Measurements from ENCODE around the gene B3GALT5. TPM values are rescaled to one million over a fixed set of nuclear protein-coding genes. Genes with fewer than 3 reads are reported as not detected.

Gene B3GALT5
- total RNA-seq, 1 experiment from 2014 or later = 0.18 TPM

DNA sequence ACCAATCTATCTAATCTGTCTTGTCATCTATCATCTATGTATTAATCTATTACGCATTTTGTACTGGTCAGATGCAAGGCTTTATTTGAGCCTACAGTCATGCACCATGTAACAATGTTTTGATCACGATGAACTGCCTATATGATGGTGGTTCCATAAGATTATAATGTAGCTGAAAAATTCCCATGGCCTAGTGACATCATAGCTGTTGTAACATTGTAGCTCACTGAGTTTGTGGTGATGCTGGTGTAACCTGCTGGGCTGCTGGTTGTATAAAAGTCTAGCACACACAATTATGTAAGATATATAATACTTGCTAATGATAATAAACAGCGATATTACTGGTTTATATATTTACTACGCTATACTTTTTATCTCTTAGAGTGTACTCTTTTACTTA, 67.5 kb downstream of the B3GALT5 start:
- Mint-ChIP-seq H3K4me3 (ENCODE audit: unreplicated experiment) (no peak overlapping the region), H3K27me3 (ENCODE audit: insufficient read depth, unreplicated experiment) (no peaks in the 10 kb centered on the region), H3K36me3 (ENCODE audit: insufficient read depth, unreplicated experiment) (no peaks in the 10 kb centered on the region), H3K27ac (ENCODE audit: unreplicated experiment) (no peak overlapping the region), H3K4me1 (ENCODE audit: low read depth, unreplicated experiment) (peaks cover 8% of the 10 kb centered on the region), H3K9me3 (ENCODE audit: unreplicated experiment) (no peaks in the 10 kb centered on the region)
- TF ChIP-seq, protein P1, sequence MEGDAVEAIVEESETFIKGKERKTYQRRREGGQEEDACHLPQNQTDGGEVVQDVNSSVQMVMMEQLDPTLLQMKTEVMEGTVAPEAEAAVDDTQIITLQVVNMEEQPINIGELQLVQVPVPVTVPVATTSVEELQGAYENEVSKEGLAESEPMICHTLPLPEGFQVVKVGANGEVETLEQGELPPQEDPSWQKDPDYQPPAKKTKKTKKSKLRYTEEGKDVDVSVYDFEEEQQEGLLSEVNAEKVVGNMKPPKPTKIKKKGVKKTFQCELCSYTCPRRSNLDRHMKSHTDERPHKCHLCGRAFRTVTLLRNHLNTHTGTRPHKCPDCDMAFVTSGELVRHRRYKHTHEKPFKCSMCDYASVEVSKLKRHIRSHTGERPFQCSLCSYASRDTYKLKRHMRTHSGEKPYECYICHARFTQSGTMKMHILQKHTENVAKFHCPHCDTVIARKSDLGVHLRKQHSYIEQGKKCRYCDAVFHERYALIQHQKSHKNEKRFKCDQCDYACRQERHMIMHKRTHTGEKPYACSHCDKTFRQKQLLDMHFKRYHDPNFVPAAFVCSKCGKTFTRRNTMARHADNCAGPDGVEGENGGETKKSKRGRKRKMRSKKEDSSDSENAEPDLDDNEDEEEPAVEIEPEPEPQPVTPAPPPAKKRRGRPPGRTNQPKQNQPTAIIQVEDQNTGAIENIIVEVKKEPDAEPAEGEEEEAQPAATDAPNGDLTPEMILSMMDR (IDR thresholded peaks at IDR 0.05; ENCODE audit: insufficient read depth in 1 of 2, low read depth in 1 of 2, low read length in 1 of 2, severe bottlenecking in 1 of 2, unreplicated experiment in 1 of 2) = no peak
- CTCF ChIA-PET = no interaction called here
- POLR2A ChIA-PET = no interaction called here
- Histone ChIP-seq H3K4me1 (no peaks in the 10 kb centered on the region), H3K4me3 (ENCODE audit: low read depth, low read length) (no peak overlapping the region), H3K36me3 (ENCODE audit: control insufficient read depth, insufficient read depth, low read length) (no peaks in the 10 kb centered on the region), H3K27me3 (replicated peaks; ENCODE audit: control insufficient read depth, insufficient read depth, low read length) (no peaks in the 10 kb centered on the region), H3K9me3 (no peaks in the 10 kb centered on the region; the same call in 1 of the 2 replicates)
- DNase-seq = no peak
- intact Hi-C loops (cut with micrococcal nuclease; ENCODE audit: unreplicated experiment) = no loop called here
- no TSS peak for BruUV-seq (replicated peaks)

DNA sequence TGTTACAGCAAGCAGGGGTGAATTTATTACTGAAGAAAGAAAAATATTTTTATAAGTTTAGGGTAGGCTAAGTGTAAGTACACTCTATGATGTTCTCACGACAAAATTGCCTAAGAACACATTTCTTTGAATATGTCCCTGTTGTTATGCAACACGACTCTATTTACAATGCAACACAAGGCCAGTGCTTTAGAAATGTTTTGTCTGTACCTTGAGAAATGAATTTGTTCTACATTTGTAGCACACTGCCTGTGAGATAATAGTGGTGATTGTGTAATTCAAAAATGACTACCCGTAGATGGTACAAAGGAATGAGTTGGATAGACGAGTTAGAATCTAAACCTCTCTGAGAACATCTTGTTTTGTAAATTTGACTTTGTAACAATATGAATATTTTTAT, 68.5 kb downstream of the B3GALT5 start:
- Mint-ChIP-seq H3K4me1 (ENCODE audit: low read depth, unreplicated experiment) (peaks cover 2% of the 10 kb centered on the region), H3K4me3 (ENCODE audit: unreplicated experiment) (no peak overlapping the region), H3K36me3 (ENCODE audit: insufficient read depth, unreplicated experiment) (no peaks in the 10 kb centered on the region), H3K27ac (ENCODE audit: unreplicated experiment) (no peak overlapping the region), H3K27me3 (ENCODE audit: insufficient read depth, unreplicated experiment) (no peaks in the 10 kb centered on the region), H3K9me3 (ENCODE audit: unreplicated experiment) (no peaks in the 10 kb centered on the region)
- TF ChIP-seq, protein P1 (IDR thresholded peaks at IDR 0.05; ENCODE audit: insufficient read depth in 1 of 2, low read depth in 1 of 2, low read length in 1 of 2, severe bottlenecking in 1 of 2, unreplicated experiment in 1 of 2) = no peak
- Histone ChIP-seq H3K27me3 (replicated peaks; ENCODE audit: control insufficient read depth, insufficient read depth, low read length) (no peaks in the 10 kb centered on the region), H3K4me3 (ENCODE audit: low read depth, low read length) (no peak overlapping the region), H3K36me3 (ENCODE audit: control insufficient read depth, insufficient read depth, low read length) (no peaks in the 10 kb centered on the region), H3K4me1 (no peaks in the 10 kb centered on the region), H3K9me3 (no peaks in the 10 kb centered on the region; the same call in 1 of the 2 replicates)
- POLR2A ChIA-PET = no interaction called here
- CTCF ChIA-PET = no interaction called here
- intact Hi-C loops (cut with micrococcal nuclease; ENCODE audit: unreplicated experiment) = no loop called here
- no TSS peak for BruUV-seq (replicated peaks)
- no peak for DNase-seq

DNA sequence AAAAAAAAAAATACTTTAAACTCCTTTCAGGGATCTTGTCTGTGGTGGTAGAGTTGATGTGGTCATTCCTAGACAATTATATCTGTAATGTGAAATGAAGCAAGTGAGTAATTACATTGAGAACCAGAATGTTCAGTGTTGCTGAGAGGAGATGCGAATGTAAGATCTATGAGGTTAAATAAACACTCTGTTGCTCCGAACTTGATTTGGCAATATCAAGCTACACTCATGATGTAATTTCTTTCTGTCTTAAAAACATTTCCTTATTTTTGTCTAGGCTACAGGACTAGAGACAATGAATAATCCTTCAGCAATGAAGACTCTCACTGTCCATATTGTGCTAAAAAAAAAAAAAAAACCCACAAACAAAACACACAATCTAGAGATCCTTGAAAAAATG, 69.1 kb downstream of the B3GALT5 start:
- Mint-ChIP-seq H3K4me1 (ENCODE audit: low read depth, unreplicated experiment) (peaks cover 7% of the 10 kb centered on the region), H3K9me3 (ENCODE audit: unreplicated experiment) (no peaks in the 10 kb centered on the region), H3K27ac (ENCODE audit: unreplicated experiment) (no peak overlapping the region), H3K4me3 (ENCODE audit: unreplicated experiment) (no peak overlapping the region), H3K27me3 (ENCODE audit: insufficient read depth, unreplicated experiment) (no peaks in the 10 kb centered on the region), H3K36me3 (ENCODE audit: insufficient read depth, unreplicated experiment) (no peaks in the 10 kb centered on the region)
- DNase-seq = no peak
- TF ChIP-seq, protein P1 (IDR thresholded peaks at IDR 0.05; ENCODE audit: insufficient read depth in 1 of 2, low read depth in 1 of 2, low read length in 1 of 2, severe bottlenecking in 1 of 2, unreplicated experiment in 1 of 2) = no peak
- CTCF ChIA-PET = no interaction called here
- H3K4me3 ChIP-seq (ENCODE audit: low read depth, low read length) = no peak overlapping the region
- no TSS peak for BruUV-seq (replicated peaks)
- intact Hi-C loops (cut with micrococcal nuclease; ENCODE audit: unreplicated experiment) = no loop called here
- no peaks in the 10 kb centered on the region for H3K36me3 ChIP-seq (ENCODE audit: control insufficient read depth, insufficient read depth, low read length)
- peaks cover 4% of the 10 kb centered on the region; the same call in 1 of the 2 replicates for H3K4me1 ChIP-seq
- H3K9me3 ChIP-seq = no peaks in the 10 kb centered on the region; the same call in 1 of the 2 replicates
- H3K27me3 ChIP-seq (replicated peaks; ENCODE audit: control insufficient read depth, insufficient read depth, low read length) = no peaks in the 10 kb centered on the region
- POLR2A ChIA-PET = no interaction called here
